Stimulated activated CD8-positive, alpha-beta memory T cell treated with anti-CD3 and anti-CD28 coated beads, Interleukin-12 subunit alpha, Interleukin-12 subunit beta, amount 100 ng/mL, for 24 hours (primary cell): ENCODE measurements around the gene RPS6KA1.
A peak's percentile ranks its signal among the peaks of the same experiment; 100 is the strongest.

Experiments used
- DNase-seq: peaks from one replicate; pipeline ENCODE4 v3.0.0-alpha.2; 2020; ENCODE audit errors: extremely low read depth

The RPS6KA1 gene

GRCh38 chr1:26531651-26532131 lies 2.1 kb downstream of the RPS6KA1 start:
- no peak for DNase-seq

- DNase-seq: no peak
These were observed 4.5 kb downstream of the RPS6KA1 start for GRCh38 chr1:26533951-26534509.

- DNase-seq: no peak
These were observed 5.6 kb downstream of the RPS6KA1 start for GRCh38 chr1:26535201-26535600.

GRCh38 chr1:26536081-26536480 lies 6.5 kb downstream of the RPS6KA1 start:
- DNase-seq: no peak

GRCh38 chr1:26536521-26536920 lies 7.0 kb downstream of the RPS6KA1 start:
- DNase-seq: no peak

GRCh38 chr1:26537951-26538352 lies 8.4 kb downstream of the RPS6KA1 start:
- DNase-seq: no peak

GRCh38 chr1:26538480-26539412 lies 9.2 kb downstream of the RPS6KA1 start:
- DNase-seq: no peak

- no peak for DNase-seq
These were observed 10.2 kb downstream of the RPS6KA1 start for GRCh38 chr1:26539722-26540121.

- DNase-seq: no peak
These were observed 10.8 kb downstream of the RPS6KA1 start for GRCh38 chr1:26540351-26540750.

- no peak for DNase-seq
These were observed 11.9 kb downstream of the RPS6KA1 start for GRCh38 chr1:26541431-26541815.

- DNase-seq: peak; percentile 63
These were observed 12.5 kb downstream of the RPS6KA1 start for GRCh38 chr1:26541816-26542711.

GRCh38 chr1:26542771-26543451 lies 13.3 kb downstream of the RPS6KA1 start:
- DNase-seq: no peak

- DNase-seq: no peak
These were observed 13.9 kb downstream of the RPS6KA1 start for GRCh38 chr1:26543462-26543861.

GRCh38 chr1:26544126-26544525 lies 14.6 kb downstream of the RPS6KA1 start:
- DNase-seq: no peak

- DNase-seq: no peak
These were observed 16.4 kb downstream of the RPS6KA1 start for GRCh38 chr1:26545969-26546323.

- DNase-seq: no peak
These were observed 16.8 kb downstream of the RPS6KA1 start for GRCh38 chr1:26546375-26546774.

GRCh38 chr1:26546819-26547218 lies 17.3 kb downstream of the RPS6KA1 start:
- DNase-seq: no peak

- no peak for DNase-seq
These were observed 19.3 kb downstream of the RPS6KA1 start for GRCh38 chr1:26548841-26549240.

GRCh38 chr1:26550946-26551345 lies 21.4 kb downstream of the RPS6KA1 start:
- DNase-seq: no peak

- no peak for DNase-seq
These were observed 23.2 kb downstream of the RPS6KA1 start for GRCh38 chr1:26552720-26553119.

GRCh38 chr1:26553942-26554682 lies 24.6 kb downstream of the RPS6KA1 start:
- DNase-seq: no peak
